IMR-90 (cell line): ENCODE measurements around the gene GRIA3. TPM values are rescaled to one million over a fixed set of nuclear protein-coding genes. Genes with fewer than 3 reads are reported as not detected.

Source experiments
- ATAC-seq: fragments of 200-7000 bp; cut with Tn5 transposase; 2 replicates; pipeline ENCODE4 v1.9.1; 2020; ENCODE audit warnings: low read depth, mild to moderate bottlenecking, moderate library complexity
- BruUV-seq: library from RNA; stranded (reverse); fragments of 400-500 nt; replicated peaks from 2 replicates; lab custom pipeline; 2021; lab: Mats Ljungman, UMichigan
- CTCF ChIA-PET: fragments of 300-600 bp; formaldehyde crosslinking; extraction: SDS; loops from one replicate; lab custom pipeline; 2021; ENCODE audit warnings: antibody characterized with exemption; lab: Yijun Ruan, JAX
- POLR2A ChIA-PET: fragments of 300-600 bp; sonication (Branson Sonifier 250); formaldehyde crosslinking; loops from one replicate; lab custom pipeline; 2022; ENCODE audit warnings: antibody characterized with exemption; ENCODE audit not compliant: unreplicated experiment; lab: Charles Lee
- DNase-seq: peaks from one replicate; pipeline ENCODE4 v3.0.0; 2013
- H2AFZ ChIP-seq: replicated peaks from 2 replicates; pipeline ENCODE3; 2013; ENCODE audit warnings: low read length, mild to moderate bottlenecking; ENCODE audit not compliant: poor library complexity
- H2AK5ac ChIP-seq: 2 replicates; pipeline ENCODE4 v1.6.1; 2013; ENCODE audit warnings: low read depth, low read length, inconsistent platforms
- H2AK9ac ChIP-seq: replicated peaks from 2 replicates; pipeline ENCODE3; 2013; ENCODE audit warnings: mild to moderate bottlenecking, low read depth, low read length, moderate library complexity; ENCODE audit not compliant: poor library complexity
- H2BK120ac ChIP-seq: 2 replicates; pipeline ENCODE4 v1.6.1; 2013; ENCODE audit warnings: low read depth, low read length, inconsistent platforms
- H2BK15ac ChIP-seq: 3 replicates; pipeline ENCODE4 v1.6.1; 2013; ENCODE audit warnings: low read depth, low read length, inconsistent platforms
- H2BK20ac ChIP-seq: 2 replicates; pipeline ENCODE4 v1.6.1; 2013; ENCODE audit warnings: low read depth, mild to moderate bottlenecking, inconsistent platforms, low read length, moderate library complexity
- H2BK5ac ChIP-seq: 2 replicates; pipeline ENCODE4 v1.6.1; 2013; ENCODE audit warnings: mild to moderate bottlenecking, low read depth, low read length, inconsistent platforms; ENCODE audit not compliant: poor library complexity, severe bottlenecking
- H3K14ac ChIP-seq: replicated peaks from 2 replicates; pipeline ENCODE4 v1.6.1; 2013; ENCODE audit warnings: low read depth, low read length, inconsistent platforms
- H3K18ac ChIP-seq: 2 replicates; pipeline ENCODE4 v1.6.1; 2013; ENCODE audit warnings: low read depth, low read length, control low read depth
- H3K23ac ChIP-seq: 2 replicates; pipeline ENCODE4 v1.6.1; 2013; ENCODE audit warnings: low read depth, low read length, inconsistent platforms
- H3K27ac ChIP-seq: 2 replicates; pipeline ENCODE4 v1.5.1; 2013; ENCODE audit warnings: mild to moderate bottlenecking, control low read depth, low read length; ENCODE audit not compliant: insufficient read depth
- H3K27me3 ChIP-seq: 2 replicates; pipeline ENCODE4 v1.6.1; 2013; ENCODE audit warnings: low read length; ENCODE audit not compliant: control insufficient read depth, insufficient read depth
- H3K36me3 ChIP-seq: 2 replicates; pipeline ENCODE4 v1.6.1; 2013; ENCODE audit warnings: low read length, mixed read lengths; ENCODE audit not compliant: control insufficient read depth, insufficient read depth
- H3K4ac ChIP-seq: 2 replicates; pipeline ENCODE4 v1.6.1; 2013; ENCODE audit warnings: low read depth, low read length, inconsistent platforms
- H3K4me1 ChIP-seq: 2 replicates; pipeline ENCODE4 v1.6.1; 2013; ENCODE audit warnings: low read length, mixed read lengths; ENCODE audit not compliant: control insufficient read depth, insufficient read depth
- H3K4me2 ChIP-seq: 2 replicates; pipeline ENCODE4 v1.6.1; 2013; ENCODE audit warnings: low read depth, mild to moderate bottlenecking, control low read depth, low read length, moderate library complexity
- H3K4me3 ChIP-seq: 2 replicates; pipeline ENCODE4 v1.5.1; 2013; ENCODE audit warnings: low read depth, mild to moderate bottlenecking, control low read depth, low read length, moderate library complexity; ENCODE audit not compliant: insufficient read depth
- H3K56ac ChIP-seq: 2 replicates; pipeline ENCODE4 v1.6.1; 2013; ENCODE audit warnings: low read length, inconsistent platforms; ENCODE audit not compliant: insufficient read depth; ENCODE audit errors: extremely low read depth
- H3K79me1 ChIP-seq, 2 experiments: 2 replicates each; pipeline ENCODE4 v1.6.1; 2013; ENCODE audit warnings: low read length in 2 of 2, inconsistent platforms in 1 of 2, low read depth in 1 of 2
- H3K9ac ChIP-seq: 2 replicates; pipeline ENCODE4 v1.6.1; 2013; ENCODE audit warnings: low read depth, low read length, control low read depth
- H3K9me1 ChIP-seq: 2 replicates; pipeline ENCODE4 v1.6.1; 2013; ENCODE audit warnings: low read length, inconsistent platforms; ENCODE audit not compliant: insufficient read depth
- H3K9me3 ChIP-seq: 2 replicates; pipeline ENCODE4 v1.6.1; 2013; ENCODE audit warnings: low read length; ENCODE audit not compliant: control insufficient read depth, insufficient read depth
- H4K20me1 ChIP-seq: 2 replicates; pipeline ENCODE4 v1.6.1; 2013; ENCODE audit warnings: low read length, inconsistent platforms; ENCODE audit not compliant: insufficient read depth
- H4K5ac ChIP-seq: 2 replicates; pipeline ENCODE4 v1.6.1; 2013; ENCODE audit warnings: mild to moderate bottlenecking, low read depth, low read length, control low read depth
- H4K8ac ChIP-seq, 2 experiments: 2 replicates each; pipeline ENCODE4 v1.6.1; 2013; ENCODE audit warnings: low read depth in 2 of 2, low read length in 2 of 2, control low read depth in 1 of 2, inconsistent platforms in 1 of 2
- H4K91ac ChIP-seq: 2 replicates; pipeline ENCODE4 v1.6.1; 2013; ENCODE audit warnings: low read depth, low read length, inconsistent platforms; ENCODE audit not compliant: insufficient read depth
- MAZ ChIP-seq: IDR thresholded peaks from 2 replicates; pipeline ENCODE4 v1.6.1; 2012; ENCODE audit warnings: low read depth, mild to moderate bottlenecking, low read length, improper control_type of control experiment, moderate library complexity, borderline replicate concordance
- POLR2A ChIP-seq: IDR thresholded peaks from 2 replicates; pipeline ENCODE4 v1.6.1; 2012; ENCODE audit warnings: mild to moderate bottlenecking, low read depth, low read length
- RFX5 ChIP-seq: IDR thresholded peaks from 2 replicates; pipeline ENCODE4 v1.8.0; 2012; ENCODE audit warnings: low read depth, mild to moderate bottlenecking, low read length, moderate library complexity
- SMC3 ChIP-seq: fragments of 150-350 bp; IDR thresholded peaks from 2 replicates; pipeline ENCODE4 v1.6.1; 2016; ENCODE audit warnings: low read depth, mild to moderate bottlenecking, antibody characterized with exemption, low read length, moderate library complexity
- WGBS, 2 experiments: methylation state at CpG; one replicate each; pipeline versions ENCODE4 v1.1.5 to v1.1.7; 2013; ENCODE audit warnings: missing lambda C conversion rate in 2 of 2; ENCODE audit not compliant: insufficient read length in 1 of 2; ENCODE audit errors: extremely low coverage in 2 of 2; 5-methylcytosine and 5-hydroxymethylcytosine counted together
- dilution Hi-C: fragments of 300-500 bp; cut with HindIII; formaldehyde crosslinking; loops from one replicate; pipeline ENCODE4 v1.14.3; 2018; ENCODE audit warnings: low sequenced_read_pairs; ENCODE audit not compliant: unreplicated experiment
- in situ Hi-C: fragments of 300-500 bp; cut with MboI; formaldehyde crosslinking; loops from 3 replicates; pipeline ENCODE4 v1.14.3; 2019; ENCODE audit warnings: low sequenced_read_pairs, inconsistent platforms, mixed read lengths
- intact Hi-C: fragments of 100-400 bp; cut with micrococcal nuclease; formaldehyde crosslinking; loops from 2 replicates; pipeline ENCODE4 v1.10.0; 2022
- polyA plus RNA-seq, 3 experiments: library from polyadenylated mRNA; depleted of rRNA; stranded (reverse); fragments of >200 nt; gene quantifications; 2 replicates each; pipeline ENCODE4 v1.2.3, GENCODE V29; 2012; ENCODE audit warnings: low replicate concordance in 1 of 3
- total RNA-seq: library from RNA; depleted of rRNA; stranded (reverse); fragments of >200 nt; gene quantifications from 2 replicates; pipeline ENCODE4 v1.2.3, GENCODE V29; 2012

GRIA3 gene
- total and polyA plus RNA-seq, 2 of the 4 experiments (the other 2 are of a cell fraction) = not detected

- no peak overlapping the region for H3K4me2 ChIP-seq
- H4K8ac ChIP-seq = no peak overlapping the region
- no peak overlapping the region for H3K4me3 ChIP-seq
- H2AK9ac ChIP-seq = no peak overlapping the region
- no peaks in the 10 kb centered on the region for H3K36me3 ChIP-seq
- H2BK120ac ChIP-seq = no peak overlapping the region
- H3K27me3 ChIP-seq = no peaks in the 10 kb centered on the region
- in situ Hi-C loops (no loop called here), intact Hi-C loops (no loop called here), dilution Hi-C loops (no loop called here)
- no peaks in the 10 kb centered on the region for H3K4me1 ChIP-seq
- no peak overlapping the region for H4K91ac ChIP-seq
- H4K5ac ChIP-seq = no peak overlapping the region
- H3K18ac ChIP-seq = no peak overlapping the region
- H3K27ac ChIP-seq = no peak overlapping the region
- no peaks in the 10 kb centered on the region for H4K20me1 ChIP-seq
- H3K14ac ChIP-seq = no peak overlapping the region
- no peak overlapping the region for H3K23ac ChIP-seq
- H3K9ac ChIP-seq = no peak overlapping the region
- H3K9me1 ChIP-seq = no peaks in the 10 kb centered on the region
- H2BK5ac ChIP-seq = no peak overlapping the region
- no peak for DNase-seq
- H3K9me3 ChIP-seq = no peaks in the 10 kb centered on the region
- ChIA-PET POLR2A (no interaction called here), CTCF (no interaction called here)
- ATAC-seq = no peak
- no peak overlapping the region for H2BK20ac ChIP-seq
- TF ChIP-seq MAZ (no peak), RFX5 (no peak), POLR2A (no peak), SMC3 (no peak)
- H2AK5ac ChIP-seq = no peak overlapping the region
- no peak overlapping the region for H2AFZ ChIP-seq
- no peaks in the 10 kb centered on the region for H3K79me1 ChIP-seq
- H3K56ac ChIP-seq = no peak overlapping the region
- no peak overlapping the region for H2BK15ac ChIP-seq
- no TSS peak for BruUV-seq
- H3K4ac ChIP-seq = no peak overlapping the region
- WGBS, 2 experiments = no CpG with 5 or more reads among the region's 3 CpGs
Observed at GRCh38 chrX:123447506-123447905, 263.4 kb downstream of the GRIA3 start.
